Measurements from ENCODE around the gene TK1.
A peak's percentile ranks its signal among the peaks of the same experiment; 100 is the strongest.
"Not testable (repeated sequence)": the region's sequence is repeated elsewhere in the genome, so short reads cannot be mapped to it uniquely, and the experiment has no call there.

The TK1 gene

GRCh38 chr17:78179372-78179771 lies 7.5 kb downstream of the TK1 start:
- no peak for DNase-seq (ENCODE audit: low spot score)
- FAIRE-seq: no peak

- DNase-seq (ENCODE audit: low spot score): peak; percentile 60
- peak; percentile 5 for FAIRE-seq
Measured at GRCh38 chr17:78176548-78177025, 10.3 kb downstream of the TK1 start.

GRCh38 chr17:78175643-78175981 lies 11.2 kb downstream of the TK1 start:
- FAIRE-seq (no peak), DNase-seq (ENCODE audit: low spot score) (no peak)

GRCh38 chr17:78174870-78175642 lies 11.8 kb downstream of the TK1 start:
- no peak for DNase-seq (ENCODE audit: low spot score)
- no peak for FAIRE-seq

GRCh38 chr17:78174346-78174869 lies 12.4 kb downstream of the TK1 start:
- FAIRE-seq (no peak), DNase-seq (ENCODE audit: low spot score) (no peak)

- FAIRE-seq (no peak), DNase-seq (ENCODE audit: low spot score) (no peak)
Measured at GRCh38 chr17:78173097-78173715, 13.6 kb downstream of the TK1 start.

GRCh38 chr17:78172249-78173051 lies 14.4 kb downstream of the TK1 start:
- no peak for FAIRE-seq
- DNase-seq (ENCODE audit: low spot score): no peak

- FAIRE-seq; DNase-seq (ENCODE audit: low spot score): not testable (repeated sequence)
Measured at GRCh38 chr17:78171591-78172248, 15.1 kb downstream of the TK1 start.

- DNase-seq (ENCODE audit: low spot score) (no peak), FAIRE-seq (no peak)
Measured at GRCh38 chr17:78170692-78171590, 15.9 kb downstream of the TK1 start.

GRCh38 chr17:78168903-78169793 lies 17.7 kb downstream of the TK1 start:
- DNase-seq (ENCODE audit: low spot score) (peak; percentile 83), FAIRE-seq (no peak)

- DNase-seq (ENCODE audit: low spot score) (peak; percentile 97), FAIRE-seq (peak; percentile 93)
Measured at GRCh38 chr17:78168242-78168902, 18.5 kb downstream of the TK1 start, which contains the start of gene SYNGR2. Gene SYNGR2 (plus strand): TSS chr17:78168581. CDS start chr17:78168617, 36 bp downstream.

GRCh38 chr17:78166416-78166815 lies 20.4 kb downstream of the TK1 start:
- no peak for FAIRE-seq
- no peak for DNase-seq (ENCODE audit: low spot score)

GRCh38 chr17:78164748-78165607 lies 21.9 kb downstream of the TK1 start:
- DNase-seq (ENCODE audit: low spot score) (no peak), FAIRE-seq (no peak)

GRCh38 chr17:78163881-78164747 lies 22.7 kb downstream of the TK1 start:
- DNase-seq (ENCODE audit: low spot score) (no peak), FAIRE-seq (peak; percentile 80)

GRCh38 chr17:78159575-78160158 lies 27.2 kb downstream of the TK1 start:
- no peak for DNase-seq (ENCODE audit: low spot score)
- FAIRE-seq: no peak
